WTC11 (cell line): ENCODE results near the gene NUMBL. TPM values are rescaled to one million over a fixed set of nuclear protein-coding genes. Genes with fewer than 3 reads are reported as not detected.

ENCODE experiments used
- ATAC-seq: fragments of 200-7000 bp; cut with Tn5 transposase; 2 replicates; pipeline ENCODE4 v1.10.0; 2021; ENCODE audit warnings: mild to moderate bottlenecking, moderate library complexity
- CTCF ChIA-PET: fragments of 300-600 bp; sonication (Branson Sonifier 250); formaldehyde crosslinking; loops from one replicate; lab custom pipeline; 2021; ENCODE audit warnings: antibody characterized with exemption; lab: Charles Lee
- POLR2A ChIA-PET: fragments of 350-600 bp; sonication (Branson Sonifier 250); formaldehyde crosslinking; loops from one replicate; lab custom pipeline; 2021; ENCODE audit warnings: antibody characterized with exemption; lab: Charles Lee
- DNase-seq: peaks from one replicate; pipeline ENCODE4 v3.0.0; 2021; ENCODE audit warnings: low spot score
- H3K27ac Mint-ChIP-seq: 2 replicates; pipeline ENCODE4 v1.8.0; 2021; ENCODE audit warnings: mixed read lengths
- H3K27me3 Mint-ChIP-seq: 2 replicates; pipeline ENCODE4 v1.8.0; 2021; ENCODE audit warnings: low read depth, mild to moderate bottlenecking, moderate library complexity, mixed read lengths
- H3K36me3 Mint-ChIP-seq: 2 replicates; pipeline ENCODE4 v1.8.0; 2021; ENCODE audit warnings: mixed read lengths
- H3K4me1 Mint-ChIP-seq: 2 replicates; pipeline ENCODE4 v1.8.0; 2022; ENCODE audit warnings: mixed read lengths
- H3K4me3 Mint-ChIP-seq: 2 replicates; pipeline ENCODE4 v1.8.0; 2021; ENCODE audit warnings: mild to moderate bottlenecking, moderate library complexity, mixed read lengths
- H3K9me3 Mint-ChIP-seq: 2 replicates; pipeline ENCODE4 v1.8.0; 2021; ENCODE audit warnings: mixed read lengths
- ATF1 ChIP-seq: sonication (generic); formaldehyde crosslinking; IDR thresholded peaks from 2 replicates; pipeline ENCODE4 v1.8.1; 2023; ENCODE audit warnings: mild to moderate bottlenecking, moderate library complexity, missing genetic modification reagents
- CBFB ChIP-seq: sonication (generic); formaldehyde crosslinking; IDR thresholded peaks from 2 replicates; pipeline ENCODE4 v1.8.1; 2022; ENCODE audit warnings: mild to moderate bottlenecking, low read depth, missing genetic modification reagents
- E2F1 ChIP-seq: sonication (generic); formaldehyde crosslinking; IDR thresholded peaks from 2 replicates; pipeline ENCODE4 v1.8.0; 2022; ENCODE audit warnings: mild to moderate bottlenecking, missing genetic modification reagents
- ELF4 ChIP-seq: sonication (generic); formaldehyde crosslinking; IDR thresholded peaks from 2 replicates; pipeline ENCODE4 v1.8.1; 2022; ENCODE audit warnings: low read depth, mild to moderate bottlenecking, moderate library complexity, missing genetic modification reagents
- FOXP1 ChIP-seq: sonication (generic); formaldehyde crosslinking; IDR thresholded peaks from 2 replicates; pipeline ENCODE4 v1.8.0; 2022; ENCODE audit warnings: missing genetic modification reagents, mild to moderate bottlenecking, moderate library complexity, borderline replicate concordance
- GTF2I ChIP-seq: fragments of 250-450 bp; sonication (Bioruptor Pico); conservative IDR thresholded peaks from 2 replicates; pipeline ENCODE4 v1.4.0; 2021; ENCODE audit warnings: mild to moderate bottlenecking
- JUN ChIP-seq: sonication (generic); formaldehyde crosslinking; IDR thresholded peaks from 2 replicates; pipeline ENCODE4 v1.8.0; 2023; ENCODE audit warnings: mild to moderate bottlenecking, missing genetic modification reagents
- KAT7 ChIP-seq: sonication (generic); formaldehyde crosslinking; IDR thresholded peaks from 2 replicates; pipeline ENCODE4 v1.8.1; 2023; ENCODE audit warnings: missing genetic modification reagents, mild to moderate bottlenecking, borderline replicate concordance
- MYBL2 ChIP-seq: sonication (generic); formaldehyde crosslinking; IDR thresholded peaks from 2 replicates; pipeline ENCODE4 v1.8.1; 2023; ENCODE audit warnings: mild to moderate bottlenecking, moderate library complexity, missing genetic modification reagents
- NR1H2 ChIP-seq: sonication (generic); formaldehyde crosslinking; IDR thresholded peaks from 2 replicates; pipeline ENCODE4 v1.9.0; 2021; ENCODE audit warnings: mild to moderate bottlenecking, moderate library complexity, missing genetic modification reagents
- PRRX2 ChIP-seq: fragments of 250-450 bp; sonication (Bioruptor Pico); IDR thresholded peaks from 2 replicates; pipeline ENCODE4 v1.8.0; 2021; ENCODE audit warnings: mild to moderate bottlenecking
- RELA ChIP-seq: sonication (generic); formaldehyde crosslinking; IDR thresholded peaks from 2 replicates; pipeline ENCODE4 v1.8.1; 2022; ENCODE audit warnings: missing genetic modification reagents, mild to moderate bottlenecking, borderline replicate concordance
- STAT6 ChIP-seq: sonication (generic); formaldehyde crosslinking; conservative IDR thresholded peaks from 2 replicates; pipeline ENCODE4 v1.8.1; 2023; ENCODE audit warnings: mild to moderate bottlenecking, low read depth, missing genetic modification reagents, moderate library complexity
- ZBTB21 ChIP-seq: sonication (generic); formaldehyde crosslinking; IDR thresholded peaks from 2 replicates; pipeline ENCODE4 v1.8.1; 2023; ENCODE audit warnings: mild to moderate bottlenecking, missing genetic modification reagents, borderline replicate concordance
- ZNF138 ChIP-seq: sonication (generic); formaldehyde crosslinking; conservative IDR thresholded peaks from 2 replicates; pipeline ENCODE4 v1.8.1; 2022; ENCODE audit warnings: mild to moderate bottlenecking, moderate library complexity, missing genetic modification reagents
- ZNF396 ChIP-seq: fragments of 250-450 bp; sonication (Bioruptor Pico); IDR thresholded peaks from 2 replicates; pipeline ENCODE4 v1.8.0; 2021; ENCODE audit warnings: mild to moderate bottlenecking, moderate library complexity, borderline replicate concordance
- ZNF423 ChIP-seq: fragments of 250-450 bp; sonication (Bioruptor Pico); IDR thresholded peaks from 2 replicates; pipeline ENCODE4 v2.1.2; 2022; ENCODE audit warnings: mild to moderate bottlenecking, moderate library complexity
- total RNA-seq: library from RNA; stranded (reverse); gene quantifications from 3 replicates; pipeline ENCODE4 v1.2.3, GENCODE V29; 2021
- TF ChIP-seq, protein P1 (sequence below): fragments of 250-450 bp; sonication (Bioruptor Pico); IDR thresholded peaks from 2 replicates; pipeline ENCODE4 v1.9.0; 2021; ENCODE audit warnings: mild to moderate bottlenecking

The NUMBL gene
- total RNA-seq, 1 experiment from 2014 or later: 30.3 TPM

DNA sequence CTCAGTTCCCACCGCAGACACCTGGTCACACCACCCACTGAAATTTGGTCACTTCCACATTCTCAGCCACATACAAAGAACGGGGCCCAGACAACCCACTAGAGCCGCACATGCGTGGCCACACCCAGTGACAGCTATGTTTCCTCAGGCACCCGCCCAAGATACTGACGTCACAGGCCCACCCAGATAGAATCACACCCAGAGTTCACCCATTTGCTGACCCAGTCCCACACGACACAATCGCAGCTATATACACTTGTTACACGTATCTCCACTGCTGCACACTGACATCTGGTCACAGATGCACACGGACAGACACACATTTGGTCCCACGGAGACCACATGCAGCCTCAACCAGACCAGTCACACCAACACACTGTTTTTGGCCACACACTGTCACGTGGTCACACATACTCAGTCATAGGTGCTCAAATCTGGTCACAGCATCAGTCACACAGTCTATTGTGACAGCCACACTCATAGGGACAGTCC is 2.9 kb downstream of the NUMBL start:
- ATAC-seq (no peak), DNase-seq (no peak)
- Mint-ChIP-seq H3K9me3 (no peaks in the 10 kb centered on the region), H3K27ac (no peak overlapping the region), H3K4me3 (no peak overlapping the region), H3K4me1 (peaks cover 6% of the 10 kb centered on the region), H3K36me3 (peaks cover 17% of the 10 kb centered on the region), H3K27me3 (no peaks in the 10 kb centered on the region)
- TF ChIP-seq RELA (CRISPR knock-in tag) (no peak), ELF4 (CRISPR knock-in tag) (no peak)
- ChIA-PET CTCF (interaction anchor here (0.6 kb wide), 1 partner anchor 145 kb away, joined by 3 read pairs; no protein-coding TSS in a partner anchor), POLR2A (interaction anchor here (0.6 kb wide), 1 partner anchor 34 kb away, joined by 3 read pairs; no protein-coding TSS in a partner anchor)

DNA sequence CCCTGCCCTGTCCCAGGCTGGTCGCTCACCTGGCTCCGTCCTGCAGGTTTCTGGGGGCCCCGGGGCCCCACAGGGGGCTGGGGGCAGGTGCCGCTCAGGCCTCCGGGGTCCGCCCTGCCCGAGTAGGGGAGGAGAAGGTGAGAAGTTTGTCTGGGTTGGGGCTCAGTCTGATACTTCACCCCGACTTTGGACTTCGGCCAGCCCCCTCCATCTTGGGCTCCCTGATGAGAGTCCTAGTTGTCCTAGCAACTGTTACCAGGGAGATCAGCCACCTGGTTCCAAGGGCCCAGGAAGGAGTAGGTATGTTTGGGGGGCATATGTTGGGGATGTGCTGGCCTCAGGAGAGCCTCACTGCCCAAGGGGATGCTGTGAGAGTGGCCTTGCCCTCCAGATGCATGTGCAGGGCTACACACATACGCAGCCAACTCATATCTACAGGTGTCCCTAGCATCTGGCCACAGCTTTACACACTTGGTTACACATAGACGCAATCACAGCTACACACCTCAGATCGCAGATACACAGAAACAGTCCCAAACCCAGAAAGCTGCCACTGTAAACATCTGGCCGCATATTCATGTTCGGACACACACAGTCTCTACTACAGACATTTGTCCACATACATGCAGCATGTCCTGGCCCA is 3.4 kb downstream of the NUMBL start:
- CTCF ChIA-PET: interaction anchor here (0.6 kb wide), 1 partner anchor 144 kb away, joined by 3 read pairs; no protein-coding TSS in a partner anchor
- ATAC-seq: no peak
- DNase-seq: no peak
- no peak overlapping the region for H3K27ac Mint-ChIP-seq
- TF ChIP-seq ATF1 (CRISPR knock-in tag) (no peak), ZNF138 (no peak), ZBTB21 (CRISPR knock-in tag) (no peak), KAT7 (CRISPR knock-in tag) (no peak), ZNF396 (CRISPR knock-in tag) (no peak), CBFB (no peak), ZNF423 (no peak), PRRX2 (CRISPR knock-in tag) (no peak), ELF4 (CRISPR knock-in tag) (no peak)
- peaks cover 4% of the 10 kb centered on the region for H3K4me1 Mint-ChIP-seq
- POLR2A ChIA-PET: no interaction called here
- H3K4me3 Mint-ChIP-seq: no peak overlapping the region
- no peaks in the 10 kb centered on the region for H3K27me3 Mint-ChIP-seq
- H3K36me3 Mint-ChIP-seq: peaks cover 17% of the 10 kb centered on the region
- H3K9me3 Mint-ChIP-seq: no peaks in the 10 kb centered on the region

DNA sequence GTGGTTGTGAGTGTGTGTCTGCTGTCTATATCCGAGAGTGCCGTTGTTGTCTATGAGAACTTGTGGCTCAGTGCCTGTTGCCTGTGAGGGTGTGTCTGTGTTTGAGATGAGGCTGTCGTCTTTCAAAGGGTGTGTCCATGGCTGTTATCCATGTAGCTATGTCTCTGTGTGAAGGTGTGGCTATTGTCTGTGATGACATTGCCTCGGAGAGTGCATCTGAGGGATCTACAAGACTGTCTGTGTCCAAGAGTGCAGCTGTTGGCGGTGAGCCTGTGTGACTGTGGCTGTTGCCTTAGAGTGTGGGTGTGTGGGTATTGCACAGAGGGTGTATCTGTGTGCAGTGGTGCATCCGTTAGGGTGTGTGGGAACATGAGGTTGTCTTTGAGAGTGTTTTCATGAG is 4.9 kb downstream of the NUMBL start:
- ChIA-PET CTCF (no interaction called here), POLR2A (no interaction called here)
- peaks cover 25% of the 10 kb centered on the region for H3K36me3 Mint-ChIP-seq
- DNase-seq (no peak), ATAC-seq (no peak)
- no peak overlapping the region for H3K4me3 Mint-ChIP-seq
- no peaks in the 10 kb centered on the region for H3K9me3 Mint-ChIP-seq
- no peaks in the 10 kb centered on the region for H3K27me3 Mint-ChIP-seq
- H3K27ac Mint-ChIP-seq: no peak overlapping the region
- TF ChIP-seq, protein P1, sequence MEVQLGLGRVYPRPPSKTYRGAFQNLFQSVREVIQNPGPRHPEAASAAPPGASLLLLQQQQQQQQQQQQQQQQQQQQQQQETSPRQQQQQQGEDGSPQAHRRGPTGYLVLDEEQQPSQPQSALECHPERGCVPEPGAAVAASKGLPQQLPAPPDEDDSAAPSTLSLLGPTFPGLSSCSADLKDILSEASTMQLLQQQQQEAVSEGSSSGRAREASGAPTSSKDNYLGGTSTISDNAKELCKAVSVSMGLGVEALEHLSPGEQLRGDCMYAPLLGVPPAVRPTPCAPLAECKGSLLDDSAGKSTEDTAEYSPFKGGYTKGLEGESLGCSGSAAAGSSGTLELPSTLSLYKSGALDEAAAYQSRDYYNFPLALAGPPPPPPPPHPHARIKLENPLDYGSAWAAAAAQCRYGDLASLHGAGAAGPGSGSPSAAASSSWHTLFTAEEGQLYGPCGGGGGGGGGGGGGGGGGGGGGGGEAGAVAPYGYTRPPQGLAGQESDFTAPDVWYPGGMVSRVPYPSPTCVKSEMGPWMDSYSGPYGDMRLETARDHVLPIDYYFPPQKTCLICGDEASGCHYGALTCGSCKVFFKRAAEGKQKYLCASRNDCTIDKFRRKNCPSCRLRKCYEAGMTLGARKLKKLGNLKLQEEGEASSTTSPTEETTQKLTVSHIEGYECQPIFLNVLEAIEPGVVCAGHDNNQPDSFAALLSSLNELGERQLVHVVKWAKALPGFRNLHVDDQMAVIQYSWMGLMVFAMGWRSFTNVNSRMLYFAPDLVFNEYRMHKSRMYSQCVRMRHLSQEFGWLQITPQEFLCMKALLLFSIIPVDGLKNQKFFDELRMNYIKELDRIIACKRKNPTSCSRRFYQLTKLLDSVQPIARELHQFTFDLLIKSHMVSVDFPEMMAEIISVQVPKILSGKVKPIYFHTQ (CRISPR knock-in tag): no peak
- TF ChIP-seq NR1H2 (CRISPR knock-in tag) (no peak), STAT6 (CRISPR knock-in tag) (no peak)
- no peaks in the 10 kb centered on the region for H3K4me1 Mint-ChIP-seq

DNA sequence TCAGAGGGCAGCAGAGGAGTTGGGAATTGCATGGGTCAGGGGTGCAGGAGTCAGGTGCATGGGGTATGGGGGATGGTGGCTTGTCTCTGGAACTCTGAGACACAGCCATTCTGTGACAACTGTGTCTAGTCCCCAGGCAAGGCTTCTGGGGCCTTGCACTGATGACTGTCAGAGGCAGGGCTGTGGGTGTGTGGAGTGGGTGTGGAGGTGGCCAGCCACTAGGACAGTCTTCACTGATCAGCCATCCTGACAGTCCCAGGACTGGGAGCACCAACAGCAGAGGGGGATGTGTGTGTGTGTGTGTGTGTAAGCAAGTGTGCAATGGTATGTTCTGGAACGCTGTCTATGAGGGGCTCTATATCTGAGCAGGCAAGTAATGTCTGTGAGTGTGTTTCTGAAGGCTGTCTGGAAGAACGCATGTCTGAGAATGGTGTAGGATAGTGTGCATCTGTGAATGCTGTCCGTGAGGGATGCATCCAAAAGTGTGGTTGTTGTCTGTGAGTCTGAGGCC is 5.4 kb downstream of the NUMBL start:
- Mint-ChIP-seq H3K27ac (no peak overlapping the region), H3K27me3 (no peaks in the 10 kb centered on the region), H3K36me3 (peaks cover 28% of the 10 kb centered on the region), H3K9me3 (no peaks in the 10 kb centered on the region), H3K4me1 (no peaks in the 10 kb centered on the region), H3K4me3 (no peak overlapping the region)
- no peak for TF ChIP-seq GTF2I (CRISPR knock-in tag)
- no peak for TF ChIP-seq ZNF396 (CRISPR knock-in tag)
- no peak for TF ChIP-seq FOXP1 (CRISPR knock-in tag)
- no peak for TF ChIP-seq JUN (CRISPR knock-in tag)
- TF ChIP-seq ZNF423: no peak
- no peak for TF ChIP-seq E2F1 (CRISPR knock-in tag)
- TF ChIP-seq MYBL2: no peak
- POLR2A ChIA-PET: no interaction called here
- no peak for ATAC-seq
- DNase-seq: no peak
- CTCF ChIA-PET: no interaction called here
